HepG2 (cell line): Measurements from ENCODE around the gene C1orf146. TPM values are rescaled to one million over a fixed set of nuclear protein-coding genes. Genes with fewer than 3 reads are reported as not detected.

Experiments used
- ATAC-seq: fragments of 200-7000 bp; cut with Tn5 transposase; 3 replicates; pipeline ENCODE4 v1.9.1; 2020; ENCODE audit warnings: mild to moderate bottlenecking, moderate library complexity
- BruUV-seq: library from RNA; stranded (reverse); fragments of 400-500 nt; replicated peaks from 2 replicates; lab custom pipeline; 2021; lab: Mats Ljungman, UMichigan
- CTCF ChIA-PET: fragments of 300-600 bp; formaldehyde crosslinking; extraction: SDS; loops from one replicate; lab custom pipeline; 2021; ENCODE audit warnings: low total read pairs, inconsistent platforms, low intra/inter-chr PET ratio; lab: Yijun Ruan, JAX
- POLR2A ChIA-PET: fragments of 350-600 bp; sonication (Branson Sonifier 250); formaldehyde crosslinking; loops from one replicate; lab custom pipeline; 2020; ENCODE audit warnings: antibody characterized with exemption, inconsistent platforms; lab: Yijun Ruan, JAX
- DNase-seq: peaks from one replicate; pipeline ENCODE4 v3.0.0-alpha.2; 2015; ENCODE audit warnings: low spot score
- FAIRE-seq: peaks from 3 replicates; lab custom pipeline; 2011; peaks lifted over from hg19 to GRCh38; lab: Jason Lieb, UNC
- H2AFZ ChIP-seq: one replicate; pipeline ENCODE4 v1.6.1; 2011; ENCODE audit warnings: low read length, inconsistent platforms
- H3K27ac ChIP-seq: fragments of 300-600 bp; 3 replicates; pipeline ENCODE4 v1.8.0; 2011; ENCODE audit warnings: mixed run types, mild to moderate bottlenecking, mixed read lengths, low read length, inconsistent platforms; ENCODE audit not compliant: insufficient read depth; ENCODE audit errors: extremely low read length
- H3K27me3 ChIP-seq, 2 experiments: fragments of 200-600 bp in 1 of 2; 2 replicates in 1 of 2; 3 replicates in 1 of 2; pipeline versions ENCODE4 v1.6.0 to v1.8.0; 2011; ENCODE audit warnings: low read length in 2 of 2, mild to moderate bottlenecking in 2 of 2, moderate library complexity in 2 of 2, inconsistent platforms in 1 of 2; ENCODE audit not compliant: insufficient read depth in 2 of 2, control insufficient read depth in 1 of 2
- H3K36me3 ChIP-seq, 2 experiments: fragments of 200-600 bp in 1 of 2; replicated peaks in 1 of 2; 2 replicates in 1 of 2; 3 replicates in 1 of 2; pipeline versions ENCODE4 v1.5.1 to v1.8.0; 2011; ENCODE audit warnings: low read length in 2 of 2, inconsistent platforms in 1 of 2; ENCODE audit not compliant: insufficient read depth in 2 of 2, control insufficient read depth in 1 of 2
- H3K4me1 ChIP-seq: 2 replicates; pipeline ENCODE4 v1.5.1; 2012; ENCODE audit warnings: low read length, inconsistent platforms; ENCODE audit not compliant: insufficient read depth
- H3K4me2 ChIP-seq: 2 replicates; pipeline ENCODE4 v1.6.0; 2011; ENCODE audit warnings: low read depth, low read length, inconsistent platforms
- H3K4me3 ChIP-seq, 3 experiments: fragments of 200-600 bp in 1 of 3; sonication (generic), shearing (Covaris generic) in 1 of 3; replicated peaks in 1 of 3; 2 replicates each; pipeline ENCODE4 v1.5.1; 2011 to 2016; ENCODE audit warnings: low read length in 3 of 3, inconsistent platforms in 2 of 3, low read depth in 2 of 3, mild to moderate bottlenecking in 2 of 3, control low read depth in 1 of 3, mixed read lengths in 1 of 3; ENCODE audit not compliant: insufficient read depth in 1 of 3
- H3K79me2 ChIP-seq: one replicate; pipeline ENCODE4 v1.6.1; 2011; ENCODE audit warnings: low read length, inconsistent platforms; ENCODE audit not compliant: insufficient read depth
- H3K9ac ChIP-seq: 2 replicates; pipeline ENCODE4 v1.6.0; 2011; ENCODE audit warnings: mild to moderate bottlenecking, low read depth, low read length, inconsistent platforms; ENCODE audit not compliant: insufficient read depth
- H3K9me3 ChIP-seq: 2 replicates; pipeline ENCODE4 v1.5.1; 2012; ENCODE audit warnings: mild to moderate bottlenecking, low read length
- H4K20me1 ChIP-seq: 2 replicates; pipeline ENCODE4 v1.6.0; 2011; ENCODE audit warnings: inconsistent platforms, mild to moderate bottlenecking, low read length, moderate library complexity; ENCODE audit not compliant: insufficient read depth
- ATF7 ChIP-seq, 2 experiments: fragments of 450-650 bp in 1 of 2; sonication (generic) in 1 of 2; formaldehyde crosslinking in 1 of 2; IDR thresholded peaks; 2 replicates each; pipeline versions ENCODE4 v1.4.0 to v1.6.1; 2016 to 2020; ENCODE audit warnings: antibody characterized with exemption in 1 of 2, mild to moderate bottlenecking in 1 of 2, missing genetic modification reagents in 1 of 2
- CREB1 ChIP-seq, 2 experiments: fragments of 450-650 bp in 1 of 2; IDR thresholded peaks; 2 replicates each; pipeline ENCODE4 v1.6.1; 2016 to 2017; ENCODE audit warnings: control low read depth in 1 of 2, mild to moderate bottlenecking in 1 of 2, missing compliant biosample characterization in 1 of 2, missing genetic modification characterization in 1 of 2
- HIVEP1 ChIP-seq: sonication (generic); formaldehyde crosslinking; IDR thresholded peaks from 2 replicates; pipeline ENCODE4 v1.4.0; 2020; ENCODE audit warnings: mild to moderate bottlenecking, missing genetic modification reagents
- MXI1 ChIP-seq: IDR thresholded peaks from 3 replicates; pipeline ENCODE4 v1.6.1; 2012; ENCODE audit warnings: low read depth, low read length, inconsistent platforms, borderline replicate concordance
- SNAPC2 ChIP-seq: sonication (generic); formaldehyde crosslinking; IDR thresholded peaks from 2 replicates; pipeline ENCODE4 v1.8.1; 2022; ENCODE audit warnings: mild to moderate bottlenecking, missing genetic modification reagents
- TCF7L2 ChIP-seq: IDR thresholded peaks from 2 replicates; pipeline ENCODE4 v1.6.1; 2011; ENCODE audit warnings: mild to moderate bottlenecking, low read depth, low read length, moderate library complexity
- ZBTB1 ChIP-seq: sonication (generic); formaldehyde crosslinking; IDR thresholded peaks from 2 replicates; pipeline ENCODE4 v1.4.0; 2020; ENCODE audit warnings: missing genetic modification reagents, borderline replicate concordance
- WGBS: methylation state at CpG from one replicate; pipeline ENCODE4 v1.1.6; 2017; ENCODE audit warnings: low lambda C conversion rate; 5-methylcytosine and 5-hydroxymethylcytosine counted together
- in situ Hi-C: cut with HindIII; loops from 2 replicates; pipeline ENCODE4 v1.10.0; 2017; ENCODE audit warnings: low pct_unique_long_range_greater_than_20kb; ENCODE audit not compliant: extremely low pct_ligation_motif_present
- intact Hi-C: fragments of 100-400 bp; cut with micrococcal nuclease; formaldehyde crosslinking; loops from one replicate; pipeline ENCODE4 v1.10.0; 2022; ENCODE audit not compliant: unreplicated experiment
- polyA plus RNA-seq, 8 experiments: library from polyadenylated mRNA; depleted of rRNA in 3 of 8; stranded (reverse) in 7 of 8; unstranded in 1 of 8; fragments of >200 nt; fragmentation: Illumina TruSeq in 4 of 8; extraction: Trizol in 4 of 8; gene quantifications; 2 replicates each; pipeline versions ENCODE4 v1.2.1 to v1.2.3, GENCODE V29; 2011 to 2016; ENCODE audit warnings: low read depth in 4 of 8, missing spikeins in 1 of 8, mixed read lengths in 1 of 8; ENCODE audit not compliant: insufficient read depth in 1 of 8
- total RNA-seq, 5 experiments: library from RNA; depleted of rRNA; stranded (reverse); fragments of >200 nt; fragmentation: Illumina TruSeq; extraction: Trizol; gene quantifications; 2 replicates each; pipeline ENCODE4 v1.2.3, GENCODE V29; 2016; ENCODE audit warnings: low read depth in 1 of 5
- TF ChIP-seq, protein P1 (sequence below): sonication (generic); formaldehyde crosslinking; IDR thresholded peaks from 2 replicates; pipeline ENCODE4 v1.4.0; 2020; ENCODE audit warnings: missing genetic modification reagents

C1orf146 gene
- total and polyA plus RNA-seq, 2 of the 13 experiments (the other 11 are each of a cell fraction or from before 2014, with no cell fraction given): not detected

DNA sequence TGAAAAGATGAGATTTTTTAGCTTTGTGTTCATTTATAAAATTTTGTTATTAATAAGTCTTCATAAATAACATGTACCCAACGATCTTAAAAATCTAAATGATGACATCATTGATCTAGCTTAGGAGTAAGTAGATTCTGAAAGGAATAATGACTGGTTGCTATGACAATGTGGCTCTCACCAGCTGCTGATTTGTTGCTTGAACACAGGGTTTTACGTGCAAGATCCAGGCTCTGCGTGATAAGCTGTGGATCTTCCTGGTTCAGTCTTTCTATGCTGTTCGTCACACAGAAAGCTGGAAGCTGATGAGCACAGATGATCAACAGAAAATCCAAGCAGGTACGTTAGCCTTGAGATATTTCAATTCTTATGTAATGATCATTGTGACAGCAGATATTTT lies 49.1 kb upstream of the C1orf146 start:
- intact Hi-C loops: no loop called here
- CTCF ChIA-PET: no interaction called here
- no TSS peak for BruUV-seq

DNA sequence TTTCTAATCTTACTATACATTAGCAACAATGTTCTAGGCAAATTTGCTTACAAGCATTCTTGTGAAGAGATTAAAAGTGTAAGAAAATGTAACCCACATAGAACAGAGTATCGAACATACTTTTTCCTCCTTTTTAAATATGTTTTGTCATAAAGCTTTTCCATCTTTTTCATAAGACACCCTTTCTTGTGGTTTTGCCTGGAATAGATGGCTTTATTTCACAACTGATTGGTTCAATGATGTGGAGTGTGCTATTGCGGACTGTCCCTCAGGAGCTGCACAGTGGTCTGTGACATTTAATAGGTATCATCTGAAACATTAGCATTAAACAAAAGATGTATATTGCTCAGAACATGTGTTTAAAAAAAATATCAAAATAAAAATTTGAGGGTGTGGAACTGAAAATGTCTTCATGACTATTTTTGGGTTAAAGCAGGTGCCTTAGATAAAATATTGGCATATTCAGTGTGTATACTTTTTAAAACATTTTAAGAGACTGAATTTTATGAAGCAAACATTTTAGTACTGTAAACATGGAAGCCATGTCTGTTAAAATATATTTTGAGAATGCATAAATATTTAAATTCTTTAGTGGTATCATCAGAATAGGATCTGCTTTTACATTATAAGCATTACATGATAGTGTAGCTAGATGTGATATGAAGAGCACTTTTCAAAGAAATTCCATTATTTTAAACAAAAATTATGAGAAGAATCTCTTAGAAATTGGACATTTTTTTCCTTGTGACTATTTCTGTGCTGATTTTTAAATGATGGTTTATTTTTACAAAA lies 48.3 kb upstream of the C1orf146 start:
- CTCF ChIA-PET: no interaction called here
- no peak for FAIRE-seq
- H3K9ac ChIP-seq: no peak overlapping the region
- BruUV-seq: no TSS peak
- no peak for DNase-seq
- H3K27me3 ChIP-seq: no peaks in the 10 kb centered on the region
- WGBS: 82% methylated on average over 2 of the region's 2 CpGs
- POLR2A ChIA-PET: no interaction called here
- no peak overlapping the region for H3K4me3 ChIP-seq
- no peak overlapping the region for H3K4me2 ChIP-seq
- no peaks in the 10 kb centered on the region for H3K4me1 ChIP-seq
- no peak for ATAC-seq
- no peaks in the 10 kb centered on the region for H3K79me2 ChIP-seq
- no peaks in the 10 kb centered on the region for H3K9me3 ChIP-seq
- in situ Hi-C loops: no loop called here
- TF ChIP-seq, protein P1, sequence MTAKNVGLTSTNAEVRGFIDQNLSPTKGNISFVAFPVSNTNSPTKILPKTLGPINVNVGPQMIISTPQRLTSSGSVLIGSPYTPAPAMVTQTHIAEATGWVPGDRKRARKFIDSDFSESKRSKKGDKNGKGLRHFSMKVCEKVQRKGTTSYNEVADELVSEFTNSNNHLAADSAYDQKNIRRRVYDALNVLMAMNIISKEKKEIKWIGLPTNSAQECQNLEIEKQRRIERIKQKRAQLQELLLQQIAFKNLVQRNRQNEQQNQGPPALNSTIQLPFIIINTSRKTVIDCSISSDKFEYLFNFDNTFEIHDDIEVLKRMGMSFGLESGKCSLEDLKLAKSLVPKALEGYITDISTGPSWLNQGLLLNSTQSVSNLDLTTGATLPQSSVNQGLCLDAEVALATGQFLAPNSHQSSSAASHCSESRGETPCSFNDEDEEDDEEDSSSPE (CRISPR knock-in tag): no peak
- TF ChIP-seq HIVEP1: no peak
- no peak for TF ChIP-seq TCF7L2
- no peak for TF ChIP-seq ZBTB1 (CRISPR knock-in tag)
- TF ChIP-seq MXI1: no peak
- TF ChIP-seq, all 625 proteins: peak for 0
- Histone ChIP-seq H3K36me3 (no peaks in the 10 kb centered on the region), H4K20me1 (no peaks in the 10 kb centered on the region), H3K27ac (no peak overlapping the region), H2AFZ (no peak overlapping the region)
- intact Hi-C loops: no loop called here

More for the DNA sequence above, 49.1 kb upstream of the C1orf146 start:
- WGBS: 73% methylated on average over 5 of the region's 5 CpGs
- ATAC-seq (no peak), DNase-seq (no peak), FAIRE-seq (no peak)
- no peaks in the 10 kb centered on the region for H3K9me3 ChIP-seq
- H3K36me3 ChIP-seq: no peaks in the 10 kb centered on the region
- in situ Hi-C loops: no loop called here
- no peaks in the 10 kb centered on the region for H3K27me3 ChIP-seq
- no peaks in the 10 kb centered on the region for H4K20me1 ChIP-seq
- no peaks in the 10 kb centered on the region for H3K79me2 ChIP-seq
- H3K4me3 ChIP-seq: no peak overlapping the region
- peak; percentile 47; the same call in 1 of the 2 replicates for TF ChIP-seq CREB1 (IDR thresholded peaks at IDR 0.05)
- no peak for TF ChIP-seq CREB1 (CRISPR knock-in tag; IDR thresholded peaks at IDR 0.05)
- TF ChIP-seq ATF7 (IDR thresholded peaks at IDR 0.05): peak; percentile 91
- TF ChIP-seq ATF7 (CRISPR knock-in tag; IDR thresholded peaks at IDR 0.05): no peak
- no peak for TF ChIP-seq SNAPC2
- no peak overlapping the region for H3K4me2 ChIP-seq
- H3K27ac ChIP-seq: no peak overlapping the region
- H3K4me1 ChIP-seq: no peaks in the 10 kb centered on the region
- POLR2A ChIA-PET: no interaction called here
- no peak overlapping the region for H3K9ac ChIP-seq
- no peak overlapping the region for H2AFZ ChIP-seq
